Measurements from ENCODE around the gene CYP3A4.

CYP3A4 gene

GRCh38 chr7:99720800-99721595 is 63.0 kb downstream of the CYP3A4 start:
- no peak for DNase-seq

- DNase-seq = no peak
Measured at GRCh38 chr7:99719996-99720769, 63.8 kb downstream of the CYP3A4 start.

- DNase-seq = no peak
Measured at GRCh38 chr7:99713995-99714570, 69.9 kb downstream of the CYP3A4 start.

GRCh38 chr7:99709838-99710578 is 74.0 kb downstream of the CYP3A4 start:
- no peak for DNase-seq

GRCh38 chr7:99709260-99709659 is 74.7 kb downstream of the CYP3A4 start:
- no peak for DNase-seq

- DNase-seq = no peak
Measured at GRCh38 chr7:99707096-99707495, 76.9 kb downstream of the CYP3A4 start.

All from CD4-positive, alpha-beta T cell treated with Interferon alpha-2 for 1 hour (primary cell).